ENCODE results near the gene NDEL1. TPM values are rescaled to one million over a fixed set of nuclear protein-coding genes. Genes with fewer than 3 reads are reported as not detected.

The NDEL1 gene
- total RNA-seq, 1 experiment from 2014 or later = 95.3 TPM

DNA sequence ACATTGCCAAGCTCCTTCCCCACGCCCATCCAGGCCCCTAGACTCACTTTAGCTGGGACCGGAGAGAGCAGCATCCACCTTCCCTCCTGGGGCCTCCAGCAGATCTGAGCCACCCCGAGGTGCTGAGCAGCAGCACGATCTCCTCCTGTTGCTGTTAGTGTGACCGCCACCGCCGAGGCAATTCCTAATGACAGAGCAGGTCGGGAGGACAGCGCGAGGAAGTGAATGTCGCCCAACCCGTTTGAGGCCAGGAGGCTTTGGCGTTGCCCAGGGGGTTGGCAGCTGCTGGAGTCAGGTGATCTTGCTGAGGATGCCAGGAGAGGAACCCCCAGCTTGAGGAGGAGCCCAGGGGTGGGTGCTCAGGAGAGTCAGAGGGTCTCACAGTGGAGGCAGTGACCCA is 38.0 kb upstream of the NDEL1 start, which contains the start of gene RNF222:
TSS of gene RNF222 (minus strand) at position 192 of the 400 bp plus-strand sequence. CDS start 4,366 bp downstream, outside the sequence.
- CTCF ChIA-PET = interaction anchor here (0.8 to 2.1 kb wide), 5 partner anchors 13 to 349 kb away, joined by 3 to 5 read pairs (median 4); partner anchors contain the start of gene RPL26
- peaks cover 10% of the 10 kb centered on the region for H3K4me1 Mint-ChIP-seq (ENCODE audit: insufficient read depth, unreplicated experiment)
- TF ChIP-seq, protein P1, sequence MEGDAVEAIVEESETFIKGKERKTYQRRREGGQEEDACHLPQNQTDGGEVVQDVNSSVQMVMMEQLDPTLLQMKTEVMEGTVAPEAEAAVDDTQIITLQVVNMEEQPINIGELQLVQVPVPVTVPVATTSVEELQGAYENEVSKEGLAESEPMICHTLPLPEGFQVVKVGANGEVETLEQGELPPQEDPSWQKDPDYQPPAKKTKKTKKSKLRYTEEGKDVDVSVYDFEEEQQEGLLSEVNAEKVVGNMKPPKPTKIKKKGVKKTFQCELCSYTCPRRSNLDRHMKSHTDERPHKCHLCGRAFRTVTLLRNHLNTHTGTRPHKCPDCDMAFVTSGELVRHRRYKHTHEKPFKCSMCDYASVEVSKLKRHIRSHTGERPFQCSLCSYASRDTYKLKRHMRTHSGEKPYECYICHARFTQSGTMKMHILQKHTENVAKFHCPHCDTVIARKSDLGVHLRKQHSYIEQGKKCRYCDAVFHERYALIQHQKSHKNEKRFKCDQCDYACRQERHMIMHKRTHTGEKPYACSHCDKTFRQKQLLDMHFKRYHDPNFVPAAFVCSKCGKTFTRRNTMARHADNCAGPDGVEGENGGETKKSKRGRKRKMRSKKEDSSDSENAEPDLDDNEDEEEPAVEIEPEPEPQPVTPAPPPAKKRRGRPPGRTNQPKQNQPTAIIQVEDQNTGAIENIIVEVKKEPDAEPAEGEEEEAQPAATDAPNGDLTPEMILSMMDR (IDR thresholded peaks at IDR 0.05; ENCODE audit: unreplicated experiment) = no peak
- no TSS peak for BruUV-seq (replicated peaks)
- intact Hi-C loops (cut with micrococcal nuclease) = no loop called here
- H3K4me3 Mint-ChIP-seq (ENCODE audit: unreplicated experiment) = no peak within 1 kb of the TSS
- H3K27me3 Mint-ChIP-seq (ENCODE audit: insufficient read depth, unreplicated experiment) = peaks cover 24% of the 10 kb centered on the region
- POLR2A ChIA-PET = interaction anchor here (1.2 kb wide), 1 partner anchor 14 kb away, joined by 8 read pairs; no protein-coding TSS in a partner anchor
- no peaks in the 10 kb centered on the region for H3K36me3 Mint-ChIP-seq (ENCODE audit: insufficient read depth, unreplicated experiment)
- no peak within 1 kb of the TSS for H3K27ac Mint-ChIP-seq (ENCODE audit: low read depth, unreplicated experiment)
- no peak for DNase-seq (ENCODE audit: unreplicated experiment)
- H3K9me3 Mint-ChIP-seq (ENCODE audit: unreplicated experiment) = peaks cover 7% of the 10 kb centered on the region

GRCh38 chr17:8398980-8399379 is 36.7 kb upstream of the NDEL1 start:
- no peaks in the 10 kb centered on the region for H3K36me3 Mint-ChIP-seq (ENCODE audit: insufficient read depth, unreplicated experiment)
- intact Hi-C loops (cut with micrococcal nuclease) = no loop called here
- H3K9me3 Mint-ChIP-seq (ENCODE audit: unreplicated experiment) = peaks cover 7% of the 10 kb centered on the region
- H3K27me3 Mint-ChIP-seq (ENCODE audit: insufficient read depth, unreplicated experiment) = peaks cover 24% of the 10 kb centered on the region
- H3K27ac Mint-ChIP-seq (ENCODE audit: low read depth, unreplicated experiment) = no peak overlapping the region
- no TSS peak for BruUV-seq (replicated peaks)
- H3K4me1 Mint-ChIP-seq (ENCODE audit: insufficient read depth, unreplicated experiment) = peaks cover 2% of the 10 kb centered on the region
- no peak overlapping the region for H3K4me3 Mint-ChIP-seq (ENCODE audit: unreplicated experiment)
- CTCF ChIA-PET = no interaction called here
- POLR2A ChIA-PET = no interaction called here
- TF ChIP-seq, protein P1 (IDR thresholded peaks at IDR 0.05; ENCODE audit: unreplicated experiment) = no peak
- DNase-seq (ENCODE audit: unreplicated experiment) = no peak

DNA sequence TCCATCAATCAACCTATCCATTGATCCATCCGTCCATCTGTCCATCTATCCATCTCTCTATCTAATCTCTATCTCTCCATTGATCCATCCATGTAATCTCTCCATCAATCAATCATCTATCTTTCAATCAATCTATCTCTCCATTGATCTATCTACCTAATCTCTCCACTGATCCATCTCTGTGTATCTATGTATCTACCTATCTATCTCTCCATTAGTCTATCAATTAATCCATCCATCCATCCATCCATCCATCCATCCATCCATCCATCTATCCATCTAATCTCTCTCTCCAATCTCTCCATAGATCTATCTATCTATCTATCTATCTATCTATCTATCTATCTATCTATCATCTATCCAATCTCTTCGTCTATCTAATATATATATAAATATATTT is 34.6 kb upstream of the NDEL1 start:
- BruUV-seq (replicated peaks) = no TSS peak
- ChIA-PET POLR2A (no interaction called here), CTCF (interaction anchor here (0.7 kb wide), 1 partner anchor 9 kb away, joined by 3 read pairs; no protein-coding TSS in a partner anchor)
- intact Hi-C loops (cut with micrococcal nuclease) = no loop called here
- H3K27me3 Mint-ChIP-seq (ENCODE audit: insufficient read depth, unreplicated experiment) = peaks cover 22% of the 10 kb centered on the region
- H3K9me3 Mint-ChIP-seq (ENCODE audit: unreplicated experiment) = peaks cover 7% of the 10 kb centered on the region
- TF ChIP-seq, protein P1 (IDR thresholded peaks at IDR 0.05; ENCODE audit: unreplicated experiment) = no peak
- no peak overlapping the region for H3K4me3 Mint-ChIP-seq (ENCODE audit: unreplicated experiment)
- H3K36me3 Mint-ChIP-seq (ENCODE audit: insufficient read depth, unreplicated experiment) = no peaks in the 10 kb centered on the region
- no peaks in the 10 kb centered on the region for H3K4me1 Mint-ChIP-seq (ENCODE audit: insufficient read depth, unreplicated experiment)
- DNase-seq (ENCODE audit: unreplicated experiment) = no peak
- H3K27ac Mint-ChIP-seq (ENCODE audit: low read depth, unreplicated experiment) = no peak overlapping the region

- H3K27ac Mint-ChIP-seq (ENCODE audit: low read depth, unreplicated experiment) = no peak overlapping the region
- POLR2A ChIA-PET = interaction anchor here (0.6 kb wide), 1 partner anchor 226 kb away, joined by 3 read pairs; no protein-coding TSS in a partner anchor
Observed at GRCh38 chr17:8402921-8403536, 32.7 kb upstream of the NDEL1 start.

More at GRCh38 chr17:8402921-8403536, 32.7 kb upstream of the NDEL1 start:
- H3K4me3 Mint-ChIP-seq (ENCODE audit: unreplicated experiment) = no peak overlapping the region
- TF ChIP-seq, protein P1 (IDR thresholded peaks at IDR 0.05; ENCODE audit: unreplicated experiment) = no peak
- intact Hi-C loops (cut with micrococcal nuclease) = no loop called here
- CTCF ChIA-PET = interaction anchor here (2.2 kb wide), 1 partner anchor 20 kb away, joined by 5 read pairs; the partner anchor contains the start of gene RPL26
- BruUV-seq (replicated peaks) = no TSS peak
- no peaks in the 10 kb centered on the region for H3K36me3 Mint-ChIP-seq (ENCODE audit: insufficient read depth, unreplicated experiment)
- peaks cover under 1% of the 10 kb centered on the region for H3K4me1 Mint-ChIP-seq (ENCODE audit: insufficient read depth, unreplicated experiment)
- H3K27me3 Mint-ChIP-seq (ENCODE audit: insufficient read depth, unreplicated experiment) = peaks cover 13% of the 10 kb centered on the region
- DNase-seq (ENCODE audit: unreplicated experiment) = no peak
- H3K9me3 Mint-ChIP-seq (ENCODE audit: unreplicated experiment) = peaks cover 7% of the 10 kb centered on the region
